K562 (cell line): ENCODE results near the gene ROBO2. TPM values are rescaled to one million over a fixed set of nuclear protein-coding genes. Genes with fewer than 3 reads are reported as not detected.

Experiments used
- CHD7 ChIP-seq: fragments of 200-600 bp; sonication (generic); IDR thresholded peaks from one replicate; pipeline ENCODE4 v1.6.1; 2012; ENCODE audit warnings: mild to moderate bottlenecking, low read depth, low read length, inconsistent platforms
- RB1 ChIP-seq: fragments of 450-650 bp; IDR thresholded peaks from 2 replicates; pipeline ENCODE4 v1.6.1; 2017; ENCODE audit warnings: low read depth, mild to moderate bottlenecking
- ZNF318 ChIP-seq, 2 experiments: fragments of 450-650 bp; IDR thresholded peaks; 2 replicates each; pipeline ENCODE4 v1.6.1; 2016; ENCODE audit warnings: mild to moderate bottlenecking in 2 of 2, borderline replicate concordance in 1 of 2, low read depth in 1 of 2, moderate library complexity in 1 of 2
- polyA plus RNA-seq, 8 experiments: library from polyadenylated mRNA; depleted of rRNA in 4 of 8; stranded (reverse) in 5 of 8; unstranded in 3 of 8; fragments of >200 nt; fragmentation: Nextera tagmentation in 2 of 8; fragmentation: Illumina TruSeq in 1 of 8; extraction: Ambion mirVana in 2 of 8; extraction: Trizol in 1 of 8; gene quantifications; 2 replicates each; pipeline versions ENCODE4 v1.2.1 to v1.2.3, GENCODE V29; 2011 to 2014; ENCODE audit warnings: inconsistent platforms in 1 of 8, missing spikeins in 1 of 8
- total RNA-seq, 7 experiments: library from RNA; depleted of rRNA in 6 of 7; stranded (reverse); fragments of >200 nt in 6 of 7; fragmentation: Illumina TruSeq in 2 of 7; extraction: Trizol in 2 of 7; gene quantifications; 2 replicates each; pipeline versions ENCODE4 v1.2.1 to v1.2.3, GENCODE V29; 2011 to 2021; ENCODE audit warnings: low replicate concordance in 1 of 7

ROBO2 gene
- total and polyA plus RNA-seq, 9 of the 15 experiments (the other 6 are each of a cell fraction or from before 2014, with no cell fraction given): 0.84 to 3.0 (median 1.7) TPM

- TF ChIP-seq ZNF318 (IDR thresholded peaks at IDR 0.05; ENCODE audit: borderline replicate concordance in 1 of 2, low read depth in 1 of 2) (no peak), RB1 (no peak), CHD7 (no peak)
Observed at GRCh38 chr3:77601823-77602415, 562.0 kb downstream of the ROBO2 start (continued).
